HEK293 (cell line): ENCODE data around the gene RAB11B.
"Not testable (repeated sequence)": the region's sequence is repeated elsewhere in the genome, so short reads cannot be mapped to it uniquely, and the experiment has no call there.

Experiments
- CTCF ChIA-PET: fragments of 350-600 bp; formaldehyde crosslinking; extraction: SDS; loops from one replicate; lab custom pipeline; 2021; ENCODE audit warnings: antibody characterized with exemption; lab: Yijun Ruan, JAX
- POLR2A ChIA-PET: fragments of 300-600 bp; formaldehyde crosslinking; extraction: SDS; loops from one replicate; lab custom pipeline; 2020; ENCODE audit warnings: antibody characterized with exemption, inconsistent platforms; lab: Yijun Ruan, JAX
- H3K27ac ChIP-seq: fragments of 200-500 bp; sonication (Bioruptor generic); 2 replicates; pipeline ENCODE4 v1.5.1; 2014; ENCODE audit warnings: low read depth, low read length, control low read depth, inconsistent platforms; ENCODE audit errors: extremely low read depth
- H3K36me3 ChIP-seq, 2 experiments: fragments of 200-500 bp in 1 of 2; sonication (Bioruptor generic) in 1 of 2; 1 replicate in 1 of 2; 2 replicates in 1 of 2; pipeline ENCODE4 v1.5.1; 2014 to 2017; ENCODE audit warnings: inconsistent platforms in 2 of 2, low read length in 2 of 2; ENCODE audit not compliant: control insufficient read depth in 2 of 2, insufficient read depth in 1 of 2
- H3K4me1 ChIP-seq: fragments of 200-500 bp; sonication (Bioruptor generic); 2 replicates; pipeline ENCODE4 v1.5.1; 2014; ENCODE audit warnings: mild to moderate bottlenecking, low read length, inconsistent platforms; ENCODE audit not compliant: control insufficient read depth, insufficient read depth
- H3K4me3 ChIP-seq: 2 replicates; pipeline ENCODE4 v1.5.1; 2011; ENCODE audit warnings: low read depth, mild to moderate bottlenecking, control low read depth, low read length, moderate library complexity
- H3K9me3 ChIP-seq: fragments of 200-500 bp; sonication (Bioruptor generic); 2 replicates; pipeline ENCODE4 v1.5.1; 2014; ENCODE audit warnings: low read depth, low read length, inconsistent platforms; ENCODE audit not compliant: control insufficient read depth, insufficient read depth
- SCRT2 ChIP-seq: fragments of 450-650 bp; formaldehyde crosslinking; IDR thresholded peaks from 2 replicates; pipeline ENCODE4 v1.5.1; 2016; ENCODE audit warnings: missing biosample characterization, missing genetic modification characterization
- TCF7L2 ChIP-seq: IDR thresholded peaks from 2 replicates; pipeline ENCODE4 v1.6.1; 2011; ENCODE audit warnings: low read depth, mild to moderate bottlenecking, inconsistent platforms, low read length, moderate library complexity, borderline replicate concordance
- ZBTB21 ChIP-seq: fragments of 450-650 bp; formaldehyde crosslinking; IDR thresholded peaks from 2 replicates; pipeline ENCODE4 v1.5.1; 2017; ENCODE audit warnings: missing biosample characterization, missing genetic modification characterization
- ZBTB7A ChIP-seq: fragments of 450-650 bp; formaldehyde crosslinking; IDR thresholded peaks from 2 replicates; pipeline ENCODE4 v1.5.1; 2016; ENCODE audit warnings: low read depth, missing biosample characterization, missing genetic modification characterization
- ZEB2 ChIP-seq: fragments of 450-650 bp; formaldehyde crosslinking; IDR thresholded peaks from 2 replicates; pipeline ENCODE4 v1.5.1; 2016; ENCODE audit warnings: missing biosample characterization, missing genetic modification characterization
- ZFP41 ChIP-seq: fragments of 450-650 bp; formaldehyde crosslinking; IDR thresholded peaks from 2 replicates; pipeline ENCODE4 v1.5.1; 2016; ENCODE audit warnings: missing biosample characterization, missing genetic modification characterization, borderline replicate concordance
- ZNF302 ChIP-seq: fragments of 450-650 bp; formaldehyde crosslinking; IDR thresholded peaks from 2 replicates; pipeline ENCODE4 v1.5.1; 2016; ENCODE audit warnings: missing biosample characterization, missing genetic modification characterization, low read depth
- ZSCAN16 ChIP-seq: fragments of 450-650 bp; formaldehyde crosslinking; IDR thresholded peaks from 2 replicates; pipeline ENCODE4 v1.5.1; 2016; ENCODE audit warnings: missing biosample characterization, missing genetic modification characterization
- ZSCAN30 ChIP-seq: fragments of 450-650 bp; IDR thresholded peaks from 2 replicates; pipeline ENCODE4 v1.5.1; 2018; ENCODE audit warnings: missing biosample characterization, mild to moderate bottlenecking, missing genetic modification characterization, moderate library complexity
- TF ChIP-seq, protein P1 (sequence below): fragments of 450-650 bp; formaldehyde crosslinking; IDR thresholded peaks from 2 replicates; pipeline ENCODE4 v1.5.1; 2016; ENCODE audit warnings: missing biosample characterization, missing genetic modification characterization
- TF ChIP-seq, protein P2 (sequence below): fragments of 450-650 bp; formaldehyde crosslinking; IDR thresholded peaks from 2 replicates; pipeline ENCODE4 v1.5.1; 2016; ENCODE audit warnings: missing biosample characterization, missing genetic modification characterization
- TF ChIP-seq, protein P3 (sequence below): fragments of 450-650 bp; formaldehyde crosslinking; IDR thresholded peaks from 2 replicates; pipeline ENCODE4 v1.5.1; 2017; ENCODE audit warnings: missing biosample characterization, mild to moderate bottlenecking, missing genetic modification characterization, moderate library complexity
- TF ChIP-seq, protein P4 (sequence below): IDR thresholded peaks from 2 replicates; pipeline ENCODE4 v1.6.1; 2011; ENCODE audit warnings: mild to moderate bottlenecking, low read depth, low read length, borderline replicate concordance
- TF ChIP-seq, protein P5 (sequence below): fragments of 450-650 bp; formaldehyde crosslinking; IDR thresholded peaks from 2 replicates; pipeline ENCODE4 v1.5.1; 2016; ENCODE audit warnings: missing biosample characterization, missing genetic modification characterization
- TF ChIP-seq, protein P6 (sequence below): fragments of 450-650 bp; formaldehyde crosslinking; IDR thresholded peaks from 2 replicates; pipeline ENCODE4 v1.5.1; 2016; ENCODE audit warnings: missing biosample characterization, missing genetic modification characterization

Gene RAB11B

DNA sequence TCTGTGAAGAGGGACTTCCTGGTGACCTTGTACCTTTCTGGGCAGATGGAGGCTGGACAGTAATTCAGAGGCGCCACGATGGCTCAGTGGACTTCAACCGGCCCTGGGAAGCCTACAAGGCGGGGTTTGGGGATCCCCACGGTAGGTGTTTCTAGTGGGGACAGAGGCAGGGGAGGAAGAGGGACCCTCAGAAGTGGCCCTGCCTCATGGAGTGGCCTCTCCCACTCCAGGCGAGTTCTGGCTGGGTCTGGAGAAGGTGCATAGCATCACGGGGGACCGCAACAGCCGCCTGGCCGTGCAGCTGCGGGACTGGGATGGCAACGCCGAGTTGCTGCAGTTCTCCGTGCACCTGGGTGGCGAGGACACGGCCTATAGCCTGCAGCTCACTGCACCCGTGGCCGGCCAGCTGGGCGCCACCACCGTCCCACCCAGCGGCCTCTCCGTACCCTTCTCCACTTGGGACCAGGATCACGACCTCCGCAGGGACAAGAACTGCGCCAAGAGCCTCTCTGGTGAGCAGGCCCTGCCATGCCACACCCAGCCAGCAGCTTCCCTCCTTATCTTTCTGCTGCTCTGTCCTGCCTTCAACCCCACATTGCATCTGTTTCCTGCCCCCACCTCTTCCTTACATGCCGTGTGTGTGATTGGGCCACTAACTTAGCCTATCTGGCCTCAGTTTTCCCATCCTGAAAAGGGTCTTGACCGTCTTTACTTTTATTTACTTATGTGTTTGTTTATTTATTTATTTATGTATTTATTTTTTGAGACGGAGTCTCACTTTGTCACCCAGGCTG, 19.0 kb upstream of the RAB11B start:
- CTCF ChIA-PET, result interaction anchor here (1.1 to 1.2 kb wide), 2 partner anchors 8 to 17 kb away, joined by 4 to 6 read pairs; no protein-coding TSS in a partner anchor
- H3K9me3 ChIP-seq, result no peaks in the 10 kb centered on the region
- TF ChIP-seq, protein P1, sequence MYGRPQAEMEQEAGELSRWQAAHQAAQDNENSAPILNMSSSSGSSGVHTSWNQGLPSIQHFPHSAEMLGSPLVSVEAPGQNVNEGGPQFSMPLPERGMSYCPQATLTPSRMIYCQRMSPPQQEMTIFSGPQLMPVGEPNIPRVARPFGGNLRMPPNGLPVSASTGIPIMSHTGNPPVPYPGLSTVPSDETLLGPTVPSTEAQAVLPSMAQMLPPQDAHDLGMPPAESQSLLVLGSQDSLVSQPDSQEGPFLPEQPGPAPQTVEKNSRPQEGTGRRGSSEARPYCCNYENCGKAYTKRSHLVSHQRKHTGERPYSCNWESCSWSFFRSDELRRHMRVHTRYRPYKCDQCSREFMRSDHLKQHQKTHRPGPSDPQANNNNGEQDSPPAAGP (tag by site-specific recombination), result no peak
- TF ChIP-seq, protein P2, sequence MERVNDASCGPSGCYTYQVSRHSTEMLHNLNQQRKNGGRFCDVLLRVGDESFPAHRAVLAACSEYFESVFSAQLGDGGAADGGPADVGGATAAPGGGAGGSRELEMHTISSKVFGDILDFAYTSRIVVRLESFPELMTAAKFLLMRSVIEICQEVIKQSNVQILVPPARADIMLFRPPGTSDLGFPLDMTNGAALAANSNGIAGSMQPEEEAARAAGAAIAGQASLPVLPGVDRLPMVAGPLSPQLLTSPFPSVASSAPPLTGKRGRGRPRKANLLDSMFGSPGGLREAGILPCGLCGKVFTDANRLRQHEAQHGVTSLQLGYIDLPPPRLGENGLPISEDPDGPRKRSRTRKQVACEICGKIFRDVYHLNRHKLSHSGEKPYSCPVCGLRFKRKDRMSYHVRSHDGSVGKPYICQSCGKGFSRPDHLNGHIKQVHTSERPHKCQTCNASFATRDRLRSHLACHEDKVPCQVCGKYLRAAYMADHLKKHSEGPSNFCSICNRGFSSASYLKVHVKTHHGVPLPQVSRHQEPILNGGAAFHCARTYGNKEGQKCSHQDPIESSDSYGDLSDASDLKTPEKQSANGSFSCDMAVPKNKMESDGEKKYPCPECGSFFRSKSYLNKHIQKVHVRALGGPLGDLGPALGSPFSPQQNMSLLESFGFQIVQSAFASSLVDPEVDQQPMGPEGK (tag by site-specific recombination), result no peak
- TF ChIP-seq, protein P3, sequence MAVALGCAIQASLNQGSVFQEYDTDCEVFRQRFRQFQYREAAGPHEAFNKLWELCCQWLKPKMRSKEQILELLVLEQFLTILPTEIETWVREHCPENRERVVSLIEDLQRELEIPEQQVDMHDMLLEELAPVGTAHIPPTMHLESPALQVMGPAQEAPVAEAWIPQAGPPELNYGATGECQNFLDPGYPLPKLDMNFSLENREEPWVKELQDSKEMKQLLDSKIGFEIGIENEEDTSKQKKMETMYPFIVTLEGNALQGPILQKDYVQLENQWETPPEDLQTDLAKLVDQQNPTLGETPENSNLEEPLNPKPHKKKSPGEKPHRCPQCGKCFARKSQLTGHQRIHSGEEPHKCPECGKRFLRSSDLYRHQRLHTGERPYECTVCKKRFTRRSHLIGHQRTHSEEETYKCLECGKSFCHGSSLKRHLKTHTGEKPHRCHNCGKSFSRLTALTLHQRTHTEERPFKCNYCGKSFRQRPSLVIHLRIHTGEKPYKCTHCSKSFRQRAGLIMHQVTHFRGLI, result no peak
- TF ChIP-seq, all 188 proteins: peak for 0
- no peak overlapping the region for H3K4me3 ChIP-seq
- H3K27ac ChIP-seq, result no peak overlapping the region
- POLR2A ChIA-PET, result no interaction called here
- peaks cover 0 to 4% of the 10 kb centered on the region in 2 experiments; a peak in 1 of 3 replicates for H3K36me3 ChIP-seq
- peaks cover 14% of the 10 kb centered on the region for H3K4me1 ChIP-seq

DNA sequence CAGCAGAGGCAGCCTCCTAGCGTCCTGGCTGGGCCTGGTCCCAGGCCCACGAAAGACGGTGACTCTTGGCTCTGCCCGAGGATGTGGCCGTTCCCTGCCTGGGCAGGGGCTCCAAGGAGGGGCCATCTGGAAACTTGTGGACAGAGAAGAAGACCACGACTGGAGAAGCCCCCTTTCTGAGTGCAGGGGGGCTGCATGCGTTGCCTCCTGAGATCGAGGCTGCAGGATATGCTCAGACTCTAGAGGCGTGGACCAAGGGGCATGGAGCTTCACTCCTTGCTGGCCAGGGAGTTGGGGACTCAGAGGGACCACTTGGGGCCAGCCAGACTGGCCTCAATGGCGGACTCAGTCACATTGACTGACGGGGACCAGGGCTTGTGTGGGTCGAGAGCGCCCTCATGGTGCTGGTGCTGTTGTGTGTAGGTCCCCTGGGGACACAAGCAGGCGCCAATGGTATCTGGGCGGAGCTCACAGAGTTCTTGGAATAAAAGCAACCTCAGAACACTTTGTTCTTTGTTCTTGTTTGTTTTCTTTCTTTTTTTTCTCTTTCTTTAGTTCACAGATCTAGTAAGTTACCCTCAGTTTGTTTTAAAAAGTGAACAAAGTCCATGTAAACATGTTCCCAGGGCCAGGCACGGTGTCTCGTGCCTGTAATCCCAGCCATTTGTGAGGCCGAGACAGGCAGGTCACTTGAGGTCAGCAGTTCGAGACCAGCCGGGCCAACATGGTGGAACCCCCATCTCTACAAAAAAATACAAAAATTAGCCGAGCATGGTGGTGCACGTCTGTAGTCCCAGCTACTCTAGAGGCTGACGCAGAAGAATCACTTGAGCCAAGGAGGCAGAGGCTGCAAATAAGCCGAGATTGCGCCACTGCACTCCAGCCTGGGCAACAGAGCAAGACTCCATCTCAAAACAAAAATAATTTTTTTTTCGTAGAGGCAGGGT, 16.0 kb upstream of the RAB11B start:
- peaks cover 0 to 4% of the 10 kb centered on the region in 2 experiments; a peak in 2 of 3 replicates for H3K36me3 ChIP-seq
- ChIA-PET POLR2A (no interaction called here), CTCF (interaction anchor here (0.6 to 1.1 kb wide), 3 partner anchors 20 to 280 kb away, joined by 3 to 4 read pairs (median 3); no protein-coding TSS in a partner anchor)
- H3K4me3 ChIP-seq, result no peak overlapping the region
- H3K27ac ChIP-seq, result no peak overlapping the region
- H3K4me1 ChIP-seq, result no peaks in the 10 kb centered on the region
- no peaks in the 10 kb centered on the region for H3K9me3 ChIP-seq
- TF ChIP-seq ZBTB21 (tag by site-specific recombination) (no peak), ZFP41 (tag by site-specific recombination) (no peak), ZSCAN16 (tag by site-specific recombination) (no peak), SCRT2 (tag by site-specific recombination) (no peak), TCF7L2 (no peak), ZEB2 (tag by site-specific recombination) (no peak), ZBTB7A (no peak), ZSCAN30 (tag by site-specific recombination) (no peak), ZNF302 (tag by site-specific recombination) (no peak)
- TF ChIP-seq, protein P4, sequence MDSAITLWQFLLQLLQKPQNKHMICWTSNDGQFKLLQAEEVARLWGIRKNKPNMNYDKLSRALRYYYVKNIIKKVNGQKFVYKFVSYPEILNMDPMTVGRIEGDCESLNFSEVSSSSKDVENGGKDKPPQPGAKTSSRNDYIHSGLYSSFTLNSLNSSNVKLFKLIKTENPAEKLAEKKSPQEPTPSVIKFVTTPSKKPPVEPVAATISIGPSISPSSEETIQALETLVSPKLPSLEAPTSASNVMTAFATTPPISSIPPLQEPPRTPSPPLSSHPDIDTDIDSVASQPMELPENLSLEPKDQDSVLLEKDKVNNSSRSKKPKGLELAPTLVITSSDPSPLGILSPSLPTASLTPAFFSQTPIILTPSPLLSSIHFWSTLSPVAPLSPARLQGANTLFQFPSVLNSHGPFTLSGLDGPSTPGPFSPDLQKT, result no peak
- TF ChIP-seq, protein P5, sequence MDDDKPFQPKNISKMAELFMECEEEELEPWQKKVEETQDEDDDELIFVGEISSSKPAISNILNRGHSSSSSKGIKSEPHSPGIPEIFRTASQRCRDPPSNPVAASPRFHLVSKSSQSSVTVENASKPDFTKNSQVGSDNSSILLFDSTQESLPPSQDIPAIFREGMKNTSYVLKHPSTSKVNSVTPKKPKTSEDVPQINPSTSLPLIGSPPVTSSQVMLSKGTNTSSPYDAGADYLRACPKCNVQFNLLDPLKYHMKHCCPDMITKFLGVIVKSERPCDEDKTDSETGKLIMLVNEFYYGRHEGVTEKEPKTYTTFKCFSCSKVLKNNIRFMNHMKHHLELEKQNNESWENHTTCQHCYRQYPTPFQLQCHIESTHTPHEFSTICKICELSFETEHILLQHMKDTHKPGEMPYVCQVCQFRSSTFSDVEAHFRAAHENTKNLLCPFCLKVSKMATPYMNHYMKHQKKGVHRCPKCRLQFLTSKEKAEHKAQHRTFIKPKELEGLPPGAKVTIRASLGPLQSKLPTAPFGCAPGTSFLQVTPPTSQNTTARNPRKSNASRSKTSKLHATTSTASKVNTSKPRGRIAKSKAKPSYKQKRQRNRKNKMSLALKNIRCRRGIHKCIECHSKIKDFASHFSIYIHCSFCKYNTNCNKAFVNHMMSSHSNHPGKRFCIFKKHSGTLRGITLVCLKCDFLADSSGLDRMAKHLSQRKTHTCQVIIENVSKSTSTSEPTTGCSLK (tag by site-specific recombination), result no peak
- TF ChIP-seq, protein P6, sequence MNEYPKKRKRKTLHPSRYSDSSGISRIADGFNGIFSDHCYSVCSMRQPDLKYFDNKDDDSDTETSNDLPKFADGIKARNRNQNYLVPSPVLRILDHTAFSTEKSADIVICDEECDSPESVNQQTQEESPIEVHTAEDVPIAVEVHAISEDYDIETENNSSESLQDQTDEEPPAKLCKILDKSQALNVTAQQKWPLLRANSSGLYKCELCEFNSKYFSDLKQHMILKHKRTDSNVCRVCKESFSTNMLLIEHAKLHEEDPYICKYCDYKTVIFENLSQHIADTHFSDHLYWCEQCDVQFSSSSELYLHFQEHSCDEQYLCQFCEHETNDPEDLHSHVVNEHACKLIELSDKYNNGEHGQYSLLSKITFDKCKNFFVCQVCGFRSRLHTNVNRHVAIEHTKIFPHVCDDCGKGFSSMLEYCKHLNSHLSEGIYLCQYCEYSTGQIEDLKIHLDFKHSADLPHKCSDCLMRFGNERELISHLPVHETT (tag by site-specific recombination), result no peak

DNA sequence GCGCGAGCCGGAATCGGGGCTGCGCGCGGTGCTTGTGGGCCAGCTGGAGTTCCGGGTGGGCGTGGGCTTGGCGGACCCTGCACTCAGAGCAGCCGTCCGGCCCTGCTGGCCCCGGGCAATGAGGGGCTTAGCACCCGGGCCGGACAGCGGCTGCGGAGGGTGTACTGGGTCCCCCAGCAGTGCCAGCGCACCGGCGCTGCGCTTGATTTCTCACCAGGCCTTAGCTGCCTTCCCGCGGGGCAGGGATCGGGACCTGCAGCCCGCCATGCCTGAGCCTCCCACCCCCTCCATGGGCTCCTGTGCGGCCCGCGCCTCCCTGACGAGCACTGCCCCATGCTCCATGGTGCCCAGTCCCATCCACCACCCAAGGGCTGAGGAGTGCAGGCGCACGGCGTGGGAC, 14.4 kb upstream of the RAB11B start:
- not testable (repeated sequence) for H3K4me1 ChIP-seq, H3K4me3 ChIP-seq, H3K27ac ChIP-seq, H3K9me3 ChIP-seq, H3K36me3 ChIP-seq
- POLR2A ChIA-PET, result interaction anchor here (0.6 to 1.6 kb wide), 2 partner anchors 14 to 431 kb away, joined by 3 to 4 read pairs; partner anchors contain the start of gene RAB11B
- CTCF ChIA-PET, result interaction anchor here (0.7 kb wide), 1 partner anchor 22 kb away, joined by 3 read pairs; no protein-coding TSS in a partner anchor
